K562 (cell line): ENCODE data around the gene NBR1. TPM values are rescaled to one million over a fixed set of nuclear protein-coding genes. Genes with fewer than 3 reads are reported as not detected.

ENCODE experiments used
- ATAC-seq: fragments of 200-7000 bp; cut with Tn5 transposase; 3 replicates; pipeline ENCODE4 v1.9.1; 2020; ENCODE audit warnings: moderate library complexity
- BruUV-seq: library from RNA; stranded (reverse); fragments of 400-500 nt; replicated peaks from 2 replicates; lab custom pipeline; 2021; lab: Mats Ljungman, UMichigan
- CTCF ChIA-PET: fragments of 300-600 bp; formaldehyde crosslinking; extraction: SDS; loops from one replicate; lab custom pipeline; 2021; ENCODE audit warnings: low intra/inter-chr PET ratio; lab: Yijun Ruan, JAX
- POLR2A ChIA-PET: fragments of 300-600, 350-650 bp; sonication (Branson Sonifier 250); formaldehyde crosslinking; extraction: SDS; loops from one replicate; lab custom pipeline; 2021; ENCODE audit warnings: antibody characterized with exemption, inconsistent platforms; lab: Yijun Ruan, JAX
- DNase-seq, 4 experiments: peaks; one replicate each; pipeline versions ENCODE4 v3.0.0 to v3.0.0-alpha.2; 2011 to 2018; ENCODE audit warnings: low spot score in 3 of 4, mixed read lengths in 3 of 4; ENCODE audit errors: extremely low read depth in 1 of 4
- FAIRE-seq: peaks from 2 replicates; lab custom pipeline; 2011; peaks lifted over from hg19 to GRCh38; lab: Jason Lieb, UNC
- H2AFZ ChIP-seq: 2 replicates; pipeline ENCODE4 v1.6.0; 2011; ENCODE audit warnings: low read depth, low read length, control low read depth, inconsistent platforms
- H3K27ac ChIP-seq: fragments of 200-600 bp; 3 replicates; pipeline ENCODE4 v1.8.0; 2011; ENCODE audit warnings: low read depth, mild to moderate bottlenecking, control low read depth, inconsistent platforms, low read length, moderate library complexity, mixed read lengths; ENCODE audit errors: extremely low read depth
- H3K27me3 ChIP-seq, 2 experiments: fragments of 300-600 bp in 1 of 2; 2 replicates in 1 of 2; 3 replicates in 1 of 2; pipeline versions ENCODE4 v1.6.0 to v1.8.0; 2011; ENCODE audit warnings: inconsistent platforms in 2 of 2, low read length in 2 of 2, mild to moderate bottlenecking in 1 of 2, mixed read lengths in 1 of 2, moderate library complexity in 1 of 2; ENCODE audit not compliant: control insufficient read depth in 2 of 2, insufficient read depth in 2 of 2
- H3K36me3 ChIP-seq: fragments of 300-600 bp; 3 replicates; pipeline ENCODE4 v1.8.0; 2011; ENCODE audit warnings: mild to moderate bottlenecking, low read length, inconsistent platforms; ENCODE audit not compliant: control insufficient read depth, insufficient read depth
- H3K4me1 ChIP-seq, 2 experiments: fragments of 200-600 bp in 1 of 2; replicated peaks in 1 of 2; 2 replicates in 1 of 2; 3 replicates in 1 of 2; pipeline versions ENCODE4 v1.5.1 to v1.8.0; 2011; ENCODE audit warnings: inconsistent platforms in 2 of 2, low read length in 2 of 2, mild to moderate bottlenecking in 1 of 2, mixed read lengths in 1 of 2, moderate library complexity in 1 of 2; ENCODE audit not compliant: control insufficient read depth in 2 of 2, insufficient read depth in 2 of 2
- H3K4me2 ChIP-seq: 2 replicates; pipeline ENCODE4 v1.6.1; 2011; ENCODE audit warnings: low read length, control low read depth, inconsistent platforms, mixed read lengths; ENCODE audit not compliant: insufficient read depth
- H3K4me3 ChIP-seq: fragments of 200-600 bp; sonication (generic), shearing (Covaris generic); 2 replicates; pipeline ENCODE4 v1.5.1; 2016; ENCODE audit warnings: control low read depth, inconsistent platforms
- H3K79me2 ChIP-seq: fragments of 200-600 bp; 3 replicates; pipeline ENCODE4 v1.8.0; 2011; ENCODE audit warnings: low read length, inconsistent platforms; ENCODE audit not compliant: control insufficient read depth, insufficient read depth
- H3K9ac ChIP-seq, 2 experiments: 2 replicates each; pipeline versions ENCODE4 v1.6.0 to v1.6.1; 2011; ENCODE audit warnings: low read depth in 2 of 2, low read length in 2 of 2, control low read depth in 1 of 2, inconsistent platforms in 1 of 2, mild to moderate bottlenecking in 1 of 2, mixed read lengths in 1 of 2; ENCODE audit not compliant: insufficient read depth in 1 of 2
- H3K9me1 ChIP-seq: one replicate; pipeline ENCODE4 v1.6.0; 2011; ENCODE audit warnings: inconsistent platforms, mild to moderate bottlenecking, low read length, moderate library complexity; ENCODE audit not compliant: control insufficient read depth, insufficient read depth
- H3K9me3 ChIP-seq: replicated peaks from 2 replicates; pipeline ENCODE4 v1.5.1; 2011; ENCODE audit warnings: low read depth, low read length, inconsistent platforms; ENCODE audit not compliant: control insufficient read depth, insufficient read depth
- H4K20me1 ChIP-seq: replicated peaks from 2 replicates; pipeline ENCODE4 v1.6.1; 2011; ENCODE audit warnings: low read length, inconsistent platforms, mixed read lengths; ENCODE audit not compliant: control insufficient read depth, insufficient read depth
- CAMTA2 ChIP-seq: fragments of 250-450 bp; sonication (Bioruptor Pico); conservative IDR thresholded peaks from 2 replicates; pipeline ENCODE4 v1.5.1; 2022
- POLR2G ChIP-seq: fragments of 200-400 bp; formaldehyde crosslinking; IDR thresholded peaks from 2 replicates; pipeline ENCODE4 v1.6.1; 2017; ENCODE audit warnings: low read depth, mild to moderate bottlenecking, antibody characterized with exemption, low read length, moderate library complexity
- ZC3H11A ChIP-seq: IDR thresholded peaks from 2 replicates; pipeline ENCODE4 v1.6.1; 2012; ENCODE audit warnings: low read depth, low read length, improper control_type of control experiment
- ZNF124 ChIP-seq: sonication (generic); formaldehyde crosslinking; IDR thresholded peaks from 2 replicates; pipeline ENCODE4 v1.8.1; 2022; ENCODE audit warnings: missing genetic modification reagents
- WGBS: fragments of 100-300 bp; shearing (Covaris generic); methylation state at CpG from one replicate; pipeline ENCODE4 v1.1.6; 2016; ENCODE audit warnings: low coverage, mixed read lengths; ENCODE audit not compliant: insufficient coverage; ENCODE audit errors: missing lambda C conversion rate; 5-methylcytosine and 5-hydroxymethylcytosine counted together
- in situ Hi-C: fragments of 300-500 bp; cut with MboI; formaldehyde crosslinking; loops from 4 replicates; pipeline ENCODE4 v1.15.0; 2018; ENCODE audit warnings: inconsistent platforms, mixed read lengths
- intact Hi-C: fragments of 100-400 bp; cut with micrococcal nuclease; formaldehyde crosslinking; loops from 2 replicates; pipeline ENCODE4 v1.14.2; 2022
- polyA plus RNA-seq, 8 experiments: library from polyadenylated mRNA; depleted of rRNA in 4 of 8; stranded (reverse) in 5 of 8; unstranded in 3 of 8; fragments of >200 nt; fragmentation: Nextera tagmentation in 2 of 8; fragmentation: Illumina TruSeq in 1 of 8; extraction: Ambion mirVana in 2 of 8; extraction: Trizol in 1 of 8; gene quantifications; 2 replicates each; pipeline versions ENCODE4 v1.2.1 to v1.2.3, GENCODE V29; 2011 to 2014; ENCODE audit warnings: inconsistent platforms in 1 of 8, missing spikeins in 1 of 8
- total RNA-seq, 7 experiments: library from RNA; depleted of rRNA in 6 of 7; stranded (reverse); fragments of >200 nt in 6 of 7; fragmentation: Illumina TruSeq in 2 of 7; extraction: Trizol in 2 of 7; gene quantifications; 2 replicates each; pipeline versions ENCODE4 v1.2.1 to v1.2.3, GENCODE V29; 2011 to 2021; ENCODE audit warnings: low replicate concordance in 1 of 7
- TF ChIP-seq, protein P1 (sequence below): fragments of 450-650 bp; formaldehyde crosslinking; IDR thresholded peaks from 2 replicates; pipeline ENCODE4 v1.4.0; 2020; ENCODE audit warnings: mild to moderate bottlenecking, moderate library complexity
- TF ChIP-seq, protein P2 (sequence below): fragments of 450-650 bp; formaldehyde crosslinking; IDR thresholded peaks from 2 replicates; pipeline ENCODE4 v1.4.0; 2020; ENCODE audit warnings: mild to moderate bottlenecking, moderate library complexity

Gene NBR1
- total and polyA plus RNA-seq, 9 of the 15 experiments (the other 6 are each of a cell fraction or from before 2014, with no cell fraction given), result 4.2 to 70.1 (median 39.9) TPM

DNA sequence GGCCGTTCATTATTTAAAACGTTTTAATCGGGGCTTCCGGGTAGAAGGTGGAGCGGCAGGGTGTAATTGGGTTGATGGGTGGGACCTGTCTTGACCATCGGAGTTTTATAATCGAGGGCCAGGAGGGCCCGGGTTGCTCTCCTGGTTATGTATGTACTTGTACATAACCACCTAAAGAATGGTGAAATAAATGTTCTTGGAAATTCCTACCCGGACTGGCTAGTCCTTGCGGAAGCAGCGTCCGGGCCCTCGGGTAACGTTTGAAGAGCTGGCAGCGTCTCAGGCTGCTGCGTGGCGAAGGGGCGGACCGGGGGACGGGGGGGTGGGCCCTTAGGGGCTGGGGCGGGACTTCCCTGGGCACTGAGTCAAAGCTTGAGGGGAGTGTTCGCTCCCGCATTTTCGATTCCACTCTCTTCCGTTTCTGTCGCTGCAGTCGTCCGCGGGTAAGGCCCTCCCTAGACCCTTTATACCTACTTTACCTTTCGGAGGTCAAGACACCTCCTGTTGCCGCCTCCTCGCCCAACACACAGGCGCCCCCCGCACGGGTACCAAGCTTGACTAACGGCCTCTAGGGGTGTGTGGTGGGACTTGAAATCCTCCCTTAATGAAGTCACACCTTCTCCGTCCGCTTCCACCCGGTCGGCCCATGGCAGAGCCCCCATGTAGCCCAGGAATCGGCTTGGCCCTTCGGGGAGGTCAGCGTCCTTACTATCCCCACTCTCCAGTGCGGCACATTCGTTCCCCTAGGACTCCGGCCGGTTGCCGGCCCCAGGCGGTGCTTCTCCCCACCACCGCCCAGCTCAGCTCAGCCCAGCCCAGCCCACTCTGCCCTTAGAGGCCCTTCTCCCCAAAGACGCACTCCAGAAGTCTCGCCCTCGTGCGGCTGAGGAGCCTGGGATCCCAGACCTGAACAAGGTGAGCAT lies 40.7 kb downstream of the NBR1 start, which contains the start of gene TMEM106A:
TMEM106A (plus strand) TSS at position 396 of the 923 bp plus-strand sequence. CDS start 1,167 bp downstream, outside the sequence.
- Histone ChIP-seq H3K4me1 (peaks cover 3 to 9% of the 10 kb centered on the region in 2 experiments; a peak in 2 of 5 replicates), H3K36me3 (peaks cover 16% of the 10 kb centered on the region; the same call in 2 of the 3 replicates), H3K4me3 (no peak within 1 kb of the TSS), H3K9me3 (no peaks in the 10 kb centered on the region), H3K9me1 (no peaks in the 10 kb centered on the region), H3K27ac (no peak within 1 kb of the TSS), H4K20me1 (no peaks in the 10 kb centered on the region), H3K27me3 (no peaks in the 10 kb centered on the region), H3K79me2 (no peaks in the 10 kb centered on the region), H3K4me2 (no peak within 1 kb of the TSS), H2AFZ (no peak within 1 kb of the TSS), H3K9ac (peak within 1 kb of the TSS in 1 of 2 experiments; percentile 28; a peak in 1 of 4 replicates)
- 87% methylated on average over 46 of the region's 54 CpGs for WGBS
- no TSS peak for BruUV-seq
- no peak for DNase-seq
- CTCF ChIA-PET, result no interaction called here
- intact Hi-C loops (no loop called here), in situ Hi-C loops (no loop called here)
- POLR2A ChIA-PET, result interaction anchor here (0.5 to 4.3 kb wide), 6 partner anchors 13 to 543 kb away, joined by 3 to 23 read pairs (median 3); partner anchors contain the start of gene BECN1
- ATAC-seq, result no peak; the same call in 1 of the 3 replicates
- no peak for FAIRE-seq
- TF ChIP-seq ZC3H11A (no peak), POLR2G (peak; percentile 49; the same call in 1 of the 2 replicates), CAMTA2 (CRISPR knock-in tag) (no peak), ZNF124 (CRISPR knock-in tag) (no peak)
- TF ChIP-seq, protein P1, sequence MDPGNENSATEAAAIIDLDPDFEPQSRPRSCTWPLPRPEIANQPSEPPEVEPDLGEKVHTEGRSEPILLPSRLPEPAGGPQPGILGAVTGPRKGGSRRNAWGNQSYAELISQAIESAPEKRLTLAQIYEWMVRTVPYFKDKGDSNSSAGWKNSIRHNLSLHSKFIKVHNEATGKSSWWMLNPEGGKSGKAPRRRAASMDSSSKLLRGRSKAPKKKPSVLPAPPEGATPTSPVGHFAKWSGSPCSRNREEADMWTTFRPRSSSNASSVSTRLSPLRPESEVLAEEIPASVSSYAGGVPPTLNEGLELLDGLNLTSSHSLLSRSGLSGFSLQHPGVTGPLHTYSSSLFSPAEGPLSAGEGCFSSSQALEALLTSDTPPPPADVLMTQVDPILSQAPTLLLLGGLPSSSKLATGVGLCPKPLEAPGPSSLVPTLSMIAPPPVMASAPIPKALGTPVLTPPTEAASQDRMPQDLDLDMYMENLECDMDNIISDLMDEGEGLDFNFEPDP (CRISPR knock-in tag), result no peak
- TF ChIP-seq, protein P2, sequence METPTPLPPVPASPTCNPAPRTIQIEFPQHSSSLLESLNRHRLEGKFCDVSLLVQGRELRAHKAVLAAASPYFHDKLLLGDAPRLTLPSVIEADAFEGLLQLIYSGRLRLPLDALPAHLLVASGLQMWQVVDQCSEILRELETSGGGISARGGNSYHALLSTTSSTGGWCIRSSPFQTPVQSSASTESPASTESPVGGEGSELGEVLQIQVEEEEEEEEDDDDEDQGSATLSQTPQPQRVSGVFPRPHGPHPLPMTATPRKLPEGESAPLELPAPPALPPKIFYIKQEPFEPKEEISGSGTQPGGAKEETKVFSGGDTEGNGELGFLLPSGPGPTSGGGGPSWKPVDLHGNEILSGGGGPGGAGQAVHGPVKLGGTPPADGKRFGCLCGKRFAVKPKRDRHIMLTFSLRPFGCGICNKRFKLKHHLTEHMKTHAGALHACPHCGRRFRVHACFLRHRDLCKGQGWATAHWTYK (CRISPR knock-in tag), result no peak
